GM23248 (cell line): ENCODE measurements around the gene RSAD1. TPM values are rescaled to one million over a fixed set of nuclear protein-coding genes. Genes with fewer than 3 reads are reported as not detected.

Source experiments
- DNase-seq: peaks from one replicate; pipeline ENCODE4 v3.0.0-alpha.2; 2015
- H2AFZ ChIP-seq: fragments of 200-600 bp; sonication (generic); 2 replicates; pipeline ENCODE4 v1.6.1; 2016; ENCODE audit warnings: antibody characterized with exemption
- H3F3A ChIP-seq: fragments of 200-600 bp; sonication (generic); 2 replicates; pipeline ENCODE4 v1.6.1; 2016; ENCODE audit warnings: mild to moderate bottlenecking, antibody characterized with exemption, mixed run types; ENCODE audit not compliant: insufficient read depth
- H3K27ac ChIP-seq: fragments of 200-600 bp; sonication (generic); 2 replicates; pipeline ENCODE4 v1.5.1; 2016; ENCODE audit warnings: mild to moderate bottlenecking
- H3K27me3 ChIP-seq: fragments of 200-600 bp; sonication (generic); replicated peaks from 2 replicates; pipeline ENCODE4 v1.6.1; 2016; ENCODE audit warnings: mild to moderate bottlenecking; ENCODE audit not compliant: insufficient read depth
- H3K36me3 ChIP-seq: fragments of 200-600 bp; sonication (generic); 2 replicates; pipeline ENCODE4 v1.6.1; 2016; ENCODE audit warnings: low read depth, mild to moderate bottlenecking
- H3K4me1 ChIP-seq: fragments of 200-600 bp; sonication (generic); 2 replicates; pipeline ENCODE4 v1.6.1; 2016; ENCODE audit warnings: mild to moderate bottlenecking; ENCODE audit not compliant: insufficient read depth
- H3K4me2 ChIP-seq: fragments of 200-600 bp; sonication (generic); one replicate; pipeline ENCODE4 v1.6.1; 2016; ENCODE audit warnings: mild to moderate bottlenecking; ENCODE audit not compliant: unreplicated experiment
- H3K4me3 ChIP-seq: fragments of 200-600 bp; sonication (generic); 2 replicates; pipeline ENCODE4 v1.5.1; 2016; ENCODE audit warnings: mild to moderate bottlenecking
- H3K79me2 ChIP-seq: fragments of 200-600 bp; sonication (generic); 2 replicates; pipeline ENCODE4 v1.6.1; 2016; ENCODE audit warnings: mild to moderate bottlenecking; ENCODE audit not compliant: insufficient read depth
- H3K9ac ChIP-seq: fragments of 200-600 bp; sonication (generic); 2 replicates; pipeline ENCODE4 v1.6.1; 2016; ENCODE audit warnings: mild to moderate bottlenecking
- H3K9me2 ChIP-seq: fragments of 200-600 bp; sonication (generic); 2 replicates; pipeline ENCODE4 v1.6.1; 2016; ENCODE audit warnings: mixed run types, mild to moderate bottlenecking, moderate library complexity; ENCODE audit not compliant: insufficient read depth
- H3K9me3 ChIP-seq: fragments of 200-600 bp; sonication (generic); one replicate; pipeline ENCODE4 v1.6.1; 2017; ENCODE audit warnings: low read depth
- H4K20me1 ChIP-seq: fragments of 200-600 bp; sonication (generic); 2 replicates; pipeline ENCODE4 v1.6.0; 2016; ENCODE audit not compliant: insufficient read depth
- EZH2 ChIP-seq: fragments of 200-600 bp; sonication (generic); IDR thresholded peaks from 2 replicates; pipeline ENCODE4 v1.6.1; 2018; ENCODE audit warnings: antibody characterized with exemption, mild to moderate bottlenecking; ENCODE audit not compliant: insufficient read depth, poor library complexity, severe bottlenecking
- EZH2phosphoT487 ChIP-seq: fragments of 200-600 bp; sonication (generic); IDR thresholded peaks from 2 replicates; pipeline ENCODE4 v1.6.1; 2018; ENCODE audit warnings: antibody characterized with exemption, moderate library complexity, mild to moderate bottlenecking, low read depth; ENCODE audit not compliant: insufficient read depth
- WGBS, 2 experiments: methylation state at CpG; one replicate each; pipeline ENCODE4 v1.1.6; 2015 to 2017; ENCODE audit warnings: low lambda C conversion rate in 2 of 2, low coverage in 1 of 2; ENCODE audit errors: missing lambda C conversion rate in 2 of 2; 5-methylcytosine and 5-hydroxymethylcytosine counted together
- in situ Hi-C: fragments of 300-500 bp; cut with MboI; formaldehyde crosslinking; loops from 2 replicates; pipeline ENCODE4 v1.15.0; 2020
- polyA plus RNA-seq: library from polyadenylated mRNA; unstranded; fragments of >200 nt; fragmentation: Nextera tagmentation; extraction: Ambion mirVana; gene quantifications from 2 replicates; pipeline ENCODE4 v1.2.1, GENCODE V29; 2016
- total RNA-seq: library from RNA; depleted of rRNA; stranded (reverse); fragments of >200 nt; shearing (Covaris generic); gene quantifications from 2 replicates; pipeline ENCODE4 v1.2.3, GENCODE V29; 2014

RSAD1 gene
- total and polyA plus RNA-seq, 2 experiments from 2014 or later = 19.8 to 22.4 TPM

DNA sequence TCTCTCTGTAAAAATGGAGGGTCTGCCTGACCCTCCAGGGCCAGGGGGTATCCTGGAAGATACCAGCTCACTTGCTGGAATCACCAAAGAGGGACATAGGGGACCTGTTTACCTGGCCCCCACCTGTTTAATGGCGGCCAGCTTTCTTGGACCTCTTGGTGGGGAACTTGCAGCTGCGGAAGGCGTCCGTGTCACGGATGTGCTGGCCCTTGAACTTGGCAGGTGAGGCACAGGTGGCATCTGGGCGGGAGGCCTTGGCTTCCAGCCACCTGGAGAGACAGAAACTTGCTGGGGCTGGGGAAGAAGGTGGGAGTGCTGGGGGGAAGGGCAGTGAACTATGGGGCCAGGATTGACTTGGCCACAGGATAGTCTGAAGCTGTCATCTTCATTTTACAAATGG lies 13.5 kb upstream of the RSAD1 start:
- H3K9me2 ChIP-seq = no peaks in the 10 kb centered on the region
- H2AFZ ChIP-seq = no peak overlapping the region
- H4K20me1 ChIP-seq = no peaks in the 10 kb centered on the region
- H3K36me3 ChIP-seq = no peaks in the 10 kb centered on the region
- WGBS, 2 experiments = 88 to 97% methylated on average over 6 of the region's 6 CpGs
- in situ Hi-C loops = no loop called here
- H3K79me2 ChIP-seq = no peaks in the 10 kb centered on the region
- H3K4me1 ChIP-seq = no peaks in the 10 kb centered on the region
- no peak for TF ChIP-seq EZH2
- no peak for TF ChIP-seq EZH2phosphoT487
- no peaks in the 10 kb centered on the region for H3F3A ChIP-seq
- no peaks in the 10 kb centered on the region for H3K9me3 ChIP-seq
- H3K9ac ChIP-seq = no peak overlapping the region
- H3K4me3 ChIP-seq = no peak overlapping the region
- peaks cover 13% of the 10 kb centered on the region for H3K27me3 ChIP-seq
- no peak overlapping the region for H3K27ac ChIP-seq
- H3K4me2 ChIP-seq = no peak overlapping the region
- DNase-seq = no peak

DNA sequence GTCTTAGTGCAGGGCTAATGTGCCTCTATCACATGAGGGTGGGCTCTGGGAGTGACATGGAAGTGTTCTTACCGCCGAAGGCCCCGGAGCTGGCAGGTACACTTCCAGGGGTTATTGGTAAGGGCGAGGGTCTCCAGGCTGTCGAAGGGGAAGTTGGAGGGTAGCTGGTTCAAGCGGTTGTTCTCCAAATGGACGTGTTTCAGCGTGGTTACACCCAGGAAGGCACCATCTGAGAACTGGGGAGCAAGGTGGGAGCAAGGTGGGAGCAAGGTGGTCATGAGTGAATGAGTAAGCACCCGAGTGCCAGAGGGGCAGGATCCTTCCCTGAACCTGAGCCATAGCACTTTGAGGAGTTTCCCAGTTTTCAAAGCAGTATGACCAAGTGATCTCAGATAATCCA lies 13.0 kb upstream of the RSAD1 start:
- Histone ChIP-seq H3K79me2 (no peaks in the 10 kb centered on the region), H3K27me3 (peaks cover 13% of the 10 kb centered on the region), H3K9me2 (no peaks in the 10 kb centered on the region), H3K4me3 (no peak overlapping the region), H3K36me3 (no peaks in the 10 kb centered on the region), H3K27ac (no peak overlapping the region), H3K4me1 (no peaks in the 10 kb centered on the region), H4K20me1 (no peaks in the 10 kb centered on the region), H3K4me2 (no peak overlapping the region), H3K9me3 (no peaks in the 10 kb centered on the region), H2AFZ (no peak overlapping the region), H3F3A (no peaks in the 10 kb centered on the region), H3K9ac (no peak overlapping the region)
- no peak for DNase-seq
- in situ Hi-C loops = no loop called here
- WGBS, 2 experiments = 90 to 93% methylated on average over 9 of the region's 9 CpGs
- TF ChIP-seq EZH2 (no peak), EZH2phosphoT487 (no peak)

DNA sequence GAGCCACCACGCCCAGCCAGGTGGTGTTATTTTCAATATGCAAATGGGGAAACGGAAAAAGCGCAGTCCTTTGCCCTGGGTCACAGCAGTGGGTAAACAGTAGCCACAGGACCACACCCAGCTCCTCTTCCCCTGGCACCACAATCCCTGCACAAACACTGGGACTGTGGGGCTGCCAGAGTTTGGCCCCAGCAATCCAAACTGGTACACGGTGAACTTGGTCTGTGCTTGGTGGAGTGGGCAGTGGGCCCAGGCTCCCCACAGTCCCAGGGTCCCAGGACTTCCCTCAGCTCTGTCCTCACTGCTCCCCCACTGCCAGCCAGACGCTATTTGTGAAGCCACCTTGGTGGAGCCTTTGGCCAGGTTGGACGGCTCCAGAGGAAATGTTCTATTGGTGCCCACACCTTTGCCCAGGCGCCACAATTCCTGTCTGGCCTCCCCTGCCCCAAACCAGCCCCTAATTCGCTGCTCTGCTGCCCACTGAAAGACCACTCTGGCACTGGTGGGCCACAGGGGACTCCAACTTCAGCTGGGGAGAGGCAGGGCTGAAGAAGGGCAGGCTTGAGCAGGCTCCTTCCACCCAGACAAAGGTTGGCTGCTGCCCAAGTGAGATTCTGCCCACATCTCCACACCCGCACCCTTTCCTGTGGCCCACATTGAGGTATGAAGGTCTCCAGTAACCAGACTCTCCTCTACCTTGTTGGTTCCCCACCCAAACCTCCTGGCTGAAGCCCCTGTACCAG lies 12.1 kb upstream of the RSAD1 start:
- Histone ChIP-seq H3F3A (no peaks in the 10 kb centered on the region), H3K9ac (no peak overlapping the region), H3K27ac (no peak overlapping the region), H3K4me2 (no peak overlapping the region), H3K36me3 (no peaks in the 10 kb centered on the region), H3K4me3 (no peak overlapping the region), H2AFZ (no peak overlapping the region), H3K9me2 (no peaks in the 10 kb centered on the region), H3K9me3 (no peaks in the 10 kb centered on the region), H3K27me3 (peaks cover 13% of the 10 kb centered on the region), H4K20me1 (no peaks in the 10 kb centered on the region), H3K79me2 (no peaks in the 10 kb centered on the region), H3K4me1 (no peaks in the 10 kb centered on the region)
- DNase-seq = no peak
- no peak for TF ChIP-seq EZH2phosphoT487
- no peak for TF ChIP-seq EZH2
- in situ Hi-C loops = no loop called here
- 75 to 84% methylated on average over 9 of the region's 9 CpGs for WGBS, 2 experiments

GRCh38 chr17:50467114-50467854 lies 11.4 kb upstream of the RSAD1 start:
- Histone ChIP-seq H3K27me3 (peaks cover 13% of the 10 kb centered on the region), H2AFZ (no peak overlapping the region), H3K9ac (no peak overlapping the region), H3K9me3 (no peaks in the 10 kb centered on the region), H3K79me2 (no peaks in the 10 kb centered on the region), H3K36me3 (no peaks in the 10 kb centered on the region), H3K4me1 (no peaks in the 10 kb centered on the region), H3K4me3 (no peak overlapping the region), H3K27ac (no peak overlapping the region), H3K9me2 (no peaks in the 10 kb centered on the region), H3F3A (no peaks in the 10 kb centered on the region), H4K20me1 (no peaks in the 10 kb centered on the region), H3K4me2 (no peak overlapping the region)
- 79% methylated on average over 7 of the region's 7 CpGs for WGBS, 2 experiments
- DNase-seq = no peak
- in situ Hi-C loops = no loop called here
- no peak for TF ChIP-seq EZH2phosphoT487
- TF ChIP-seq EZH2 = no peak
